HG03342 (cell line): ENCODE data around the gene INO80.

Experiments used
- ATAC-seq: cut with Tn5 transposase; IDR thresholded peaks from one replicate; pipeline ENCODE4 v1.9.1; 2021; ENCODE audit warnings: mild to moderate bottlenecking, moderate library complexity; ENCODE audit not compliant: unreplicated experiment

Gene INO80

GRCh38 chr15:41004490-41004889 is 111.6 kb downstream of the INO80 start:
- no peak for ATAC-seq

- no peak for ATAC-seq
Measured at GRCh38 chr15:41001524-41002214, 114.4 kb downstream of the INO80 start.

DNA sequence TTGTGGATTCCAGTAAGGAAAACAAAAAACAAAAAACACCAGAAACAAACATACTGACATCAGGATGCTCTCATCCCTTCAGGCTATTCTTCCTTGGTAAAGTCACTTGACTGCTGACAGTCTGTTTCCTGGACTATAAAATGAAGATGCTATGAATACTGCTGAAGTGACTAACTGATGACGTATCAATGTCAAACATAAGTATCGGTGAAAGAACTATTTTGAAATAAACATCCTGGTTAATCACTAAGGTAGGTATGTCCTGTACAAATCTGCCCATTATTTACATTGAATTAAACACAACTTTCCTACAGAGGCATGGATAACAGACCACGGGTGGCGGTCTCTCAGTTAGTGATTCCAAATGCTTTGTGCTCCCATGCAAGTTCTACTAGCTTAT is 116.9 kb downstream of the INO80 start:
- no peak for ATAC-seq

DNA sequence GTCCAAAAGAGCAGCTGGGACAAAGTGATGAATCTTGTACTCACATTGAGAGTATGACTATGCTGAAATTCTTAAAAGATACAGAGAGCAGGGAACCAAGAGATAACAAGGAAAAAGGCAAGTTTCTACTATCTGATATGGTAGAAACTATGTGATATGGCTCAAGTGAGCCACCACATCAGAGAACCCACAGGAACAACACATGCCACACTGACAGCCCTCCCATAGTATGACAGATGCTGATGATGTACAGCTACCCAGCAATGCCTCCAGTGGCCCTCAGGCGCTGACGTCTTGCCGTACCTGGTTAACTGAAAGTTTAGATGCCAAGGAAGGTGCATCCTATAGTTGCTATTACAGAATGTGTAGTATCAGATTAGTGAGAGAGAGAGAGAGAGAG is 120.4 kb downstream of the INO80 start:
- ATAC-seq: no peak

- ATAC-seq: no peak
Measured at GRCh38 chr15:40992825-40993224, 123.3 kb downstream of the INO80 start.

DNA sequence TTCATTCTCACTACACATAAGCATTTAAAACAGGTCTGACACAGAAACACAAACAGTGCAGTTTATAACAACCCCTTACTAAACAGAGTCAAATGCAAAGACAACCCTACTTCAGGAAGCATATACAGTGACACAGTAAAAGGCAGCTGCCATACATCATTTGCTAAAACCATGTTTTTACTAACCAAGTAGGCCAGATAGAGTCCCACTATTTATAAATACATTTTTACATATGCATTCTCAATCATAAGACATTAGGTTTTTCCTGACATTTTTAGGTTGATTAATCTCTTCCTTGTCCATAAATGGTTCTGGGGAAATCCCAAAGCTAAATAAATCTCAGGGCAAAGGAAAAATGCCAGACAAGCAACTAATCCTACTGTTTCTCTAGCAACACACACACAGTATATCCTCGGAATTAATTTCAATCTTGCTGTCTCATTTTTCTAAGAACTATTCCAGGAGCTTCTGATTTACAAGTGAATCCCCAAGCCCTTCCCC is 123.8 kb downstream of the INO80 start:
- no peak for ATAC-seq

GRCh38 chr15:40991355-40991754 is 124.7 kb downstream of the INO80 start:
- ATAC-seq: no peak

GRCh38 chr15:40990789-40991188 is 125.3 kb downstream of the INO80 start:
- no peak for ATAC-seq

GRCh38 chr15:40990080-40990479 is 126.0 kb downstream of the INO80 start:
- no peak for ATAC-seq

DNA sequence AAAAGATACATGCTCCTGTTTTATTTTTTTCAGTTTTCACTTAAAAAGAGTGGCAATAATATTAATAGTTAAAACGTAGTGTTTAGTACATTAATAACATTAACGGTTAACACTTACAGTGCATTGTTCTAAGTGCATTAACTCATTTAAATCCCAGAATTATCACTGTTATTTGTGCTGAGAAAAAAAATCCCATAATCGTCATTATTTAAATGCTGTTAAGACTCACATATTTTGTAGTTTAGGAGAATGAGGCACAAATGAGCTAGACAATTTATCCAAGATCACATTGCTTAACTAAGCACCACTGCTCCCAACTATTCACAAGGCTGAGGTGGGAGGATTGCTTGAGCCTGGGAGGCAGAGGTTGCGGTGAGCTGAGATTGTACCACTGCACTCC is 127.9 kb downstream of the INO80 start:
- no peak for ATAC-seq

GRCh38 chr15:40986820-40987219 is 129.3 kb downstream of the INO80 start:
- no peak for ATAC-seq

DNA sequence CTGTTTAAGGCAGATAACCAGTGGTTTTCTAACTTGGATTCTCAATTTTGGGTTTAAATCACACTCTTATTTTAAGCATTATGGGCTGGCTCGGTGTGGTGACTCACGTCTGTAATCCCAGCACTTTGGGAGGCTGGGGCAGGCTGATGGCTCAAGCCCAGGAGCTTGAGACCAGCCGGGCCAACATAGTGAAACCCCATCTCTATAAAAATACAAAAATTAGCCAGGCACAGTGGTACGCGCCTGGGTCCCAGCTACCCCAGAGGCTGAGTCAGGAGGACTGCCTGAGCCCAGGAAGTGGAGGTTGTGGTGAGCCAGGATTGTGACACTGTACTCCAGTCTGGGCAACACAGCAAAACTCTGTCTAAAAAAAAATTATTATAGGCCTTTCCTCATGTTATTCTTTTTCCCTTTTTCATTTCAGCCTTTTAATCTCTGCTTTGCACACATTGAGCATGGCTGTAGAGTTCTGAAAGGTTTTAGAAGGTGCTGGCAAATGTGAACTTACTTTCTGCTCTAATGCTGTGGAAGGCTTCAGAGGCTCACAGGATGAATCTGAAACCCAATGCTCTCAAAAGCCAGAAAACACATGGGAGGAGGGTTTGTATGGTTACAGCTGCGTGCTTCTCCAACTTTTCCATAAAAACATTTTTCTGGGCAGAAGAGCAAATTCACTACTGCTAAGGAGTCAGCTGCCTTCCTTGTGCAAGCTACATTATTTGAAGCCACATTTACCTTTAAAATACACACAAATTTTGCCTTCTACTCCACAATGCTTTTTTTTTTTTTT is 130.3 kb downstream of the INO80 start:
- no peak for ATAC-seq

DNA sequence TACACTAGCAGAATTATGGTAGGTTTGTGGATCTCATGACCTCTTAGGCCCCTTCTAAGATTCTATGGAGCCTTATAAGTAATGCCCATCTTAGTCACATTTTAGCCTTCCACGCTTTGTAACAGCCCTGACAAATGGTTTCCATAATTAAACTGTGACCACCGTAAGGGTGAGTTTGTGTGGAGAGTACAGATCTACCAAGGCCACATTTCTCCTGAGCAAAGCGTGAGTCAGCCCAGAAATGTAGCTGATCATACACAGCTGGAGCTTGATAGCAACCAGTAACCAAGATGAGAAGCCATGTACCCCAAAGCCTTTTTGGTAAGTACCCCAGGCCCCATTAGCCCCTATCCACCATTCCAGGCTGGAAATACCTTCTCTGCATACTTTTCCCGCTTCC is 131.1 kb downstream of the INO80 start:
- no peak for ATAC-seq

DNA sequence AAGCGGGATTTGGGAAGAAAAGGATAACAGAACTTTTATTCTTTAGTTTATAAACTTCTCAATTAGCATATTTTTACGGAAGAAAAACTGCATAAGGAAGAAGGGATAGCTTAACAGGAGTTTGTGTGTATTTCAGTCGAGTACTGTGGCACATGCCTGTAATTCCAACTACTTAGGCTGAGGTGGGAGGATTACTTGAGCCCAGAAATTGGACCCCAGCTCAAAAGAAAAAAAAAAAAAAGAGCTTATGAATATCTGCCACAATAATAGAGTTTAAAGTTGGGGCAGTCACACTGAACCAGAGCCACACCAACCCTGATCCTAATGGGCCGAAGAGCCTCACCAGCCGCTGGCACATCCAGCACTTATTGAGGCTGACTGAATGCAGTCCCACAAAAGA is 131.7 kb downstream of the INO80 start:
- ATAC-seq: no peak

DNA sequence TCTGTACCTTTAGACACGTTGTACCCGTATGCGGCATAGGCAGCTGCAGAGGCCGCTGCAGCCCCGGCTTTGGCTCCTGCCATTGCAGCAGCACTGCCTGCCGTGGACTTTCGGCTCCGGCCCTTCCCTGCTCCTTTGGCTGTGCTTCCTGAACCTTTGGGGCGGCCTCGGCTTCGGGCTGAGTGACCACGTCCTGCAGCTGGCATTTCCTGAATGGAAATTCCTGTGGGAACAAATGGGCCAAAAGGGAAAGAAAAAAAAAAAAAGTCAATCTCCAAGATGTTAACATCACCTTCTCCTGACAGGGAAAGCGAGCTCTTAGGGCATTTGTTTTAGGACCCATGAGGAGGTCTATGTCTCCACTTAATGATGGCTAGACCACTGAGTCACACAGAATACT is 133.2 kb downstream of the INO80 start:
- ATAC-seq: no peak

GRCh38 chr15:40981186-40981585 is 134.9 kb downstream of the INO80 start:
- no peak for ATAC-seq

DNA sequence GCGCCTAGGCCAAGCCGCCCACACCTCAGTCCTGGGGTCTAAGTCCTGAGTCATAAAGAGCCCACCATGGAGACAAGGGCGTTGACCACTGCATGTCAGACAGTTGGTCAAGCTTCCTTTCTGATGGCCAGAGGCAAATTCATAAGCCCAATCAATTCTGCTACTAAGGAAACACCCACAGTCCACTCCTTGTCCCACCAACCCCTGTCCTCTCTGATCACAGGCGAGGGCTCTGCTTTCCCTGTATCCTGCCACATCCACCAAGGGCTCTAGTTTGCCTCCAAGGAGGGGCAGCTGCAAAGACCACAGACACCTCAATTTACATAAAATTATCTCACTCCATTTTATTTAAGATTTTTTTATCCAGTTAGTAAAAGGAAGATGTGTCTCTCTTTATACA is 137.5 kb downstream of the INO80 start:
- ATAC-seq: no peak

GRCh38 chr15:40978141-40978540 is 137.9 kb downstream of the INO80 start:
- no peak for ATAC-seq

DNA sequence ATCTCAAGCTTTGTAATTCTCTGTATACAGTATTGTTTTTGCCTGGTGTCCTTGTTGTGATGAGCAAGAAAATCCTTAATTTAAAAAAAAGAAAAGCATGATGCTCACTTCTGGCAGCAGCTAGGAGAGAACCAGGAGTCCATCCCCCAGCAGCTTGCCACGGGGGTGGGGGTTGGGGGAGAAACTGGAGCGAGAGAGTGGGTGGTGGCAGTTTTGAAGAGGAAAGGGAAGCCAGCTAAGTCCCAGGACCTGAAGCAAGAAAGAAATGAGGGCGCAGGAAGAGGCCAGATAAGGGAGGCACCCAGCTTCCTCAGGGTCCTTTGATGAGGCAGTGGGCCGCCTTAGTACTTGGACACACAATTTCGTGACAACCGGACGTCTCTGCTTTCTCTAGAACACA is 139.3 kb downstream of the INO80 start:
- no peak for ATAC-seq

GRCh38 chr15:40974879-40975278 is 141.2 kb downstream of the INO80 start:
- ATAC-seq: no peak

DNA sequence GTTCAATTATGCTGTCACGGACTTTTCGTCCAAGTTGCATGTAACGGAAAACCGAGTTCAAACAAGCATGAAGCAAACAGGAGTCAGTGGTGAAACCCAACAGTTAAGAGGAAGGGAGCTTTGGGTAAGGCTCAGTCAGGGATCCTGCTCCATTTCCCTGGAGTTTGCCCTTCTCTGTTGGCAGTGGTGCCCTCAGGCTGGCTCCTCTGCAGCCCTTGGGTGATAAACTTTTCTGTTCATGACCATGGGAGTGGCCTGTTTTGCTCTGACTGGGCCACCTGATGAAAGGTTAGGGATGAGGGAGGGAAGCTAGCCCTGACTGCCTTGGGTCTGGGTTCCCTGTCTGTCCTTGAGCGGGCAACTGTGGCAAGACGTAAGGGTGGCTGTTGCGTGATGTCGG is 146.7 kb downstream of the INO80 start:
- ATAC-seq: no peak

DNA sequence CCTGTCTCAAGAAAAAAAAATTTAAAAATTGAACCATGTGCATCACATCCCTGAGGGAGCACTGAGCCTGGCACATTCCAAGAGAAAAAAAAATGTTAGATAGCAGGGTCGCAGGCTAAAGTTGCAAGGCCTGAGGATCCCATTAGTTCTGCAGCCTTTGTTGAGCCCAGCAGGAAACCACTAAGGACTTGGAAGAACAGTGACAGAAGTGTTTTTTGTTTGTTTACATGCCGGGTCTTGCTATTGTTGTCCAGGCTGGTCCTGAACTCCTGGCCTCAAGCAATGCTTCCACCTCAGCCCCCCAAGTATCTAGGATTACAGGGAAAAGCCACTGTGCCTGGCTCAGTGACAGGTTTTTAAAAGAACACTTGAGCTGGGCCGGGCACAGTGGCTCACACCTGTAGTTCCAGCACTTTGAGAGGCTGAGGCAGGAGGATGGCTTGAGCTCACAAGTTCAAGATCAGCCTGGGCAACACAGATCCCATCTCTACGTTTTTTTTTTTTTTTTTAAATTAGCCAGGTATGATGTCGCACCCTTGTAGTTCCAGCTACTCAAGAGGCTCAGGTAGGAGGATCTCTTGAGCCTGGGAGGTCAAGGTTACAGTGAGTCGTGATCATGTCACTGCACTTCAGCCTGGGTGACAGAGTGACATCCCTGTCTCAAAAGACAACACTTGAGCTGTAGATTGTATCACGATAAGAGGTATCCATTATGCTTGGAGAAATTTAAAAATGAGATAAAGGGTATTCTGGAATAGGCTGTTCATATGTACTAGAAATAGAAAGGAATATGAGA is 147.6 kb downstream of the INO80 start:
- ATAC-seq: no peak
